Gastrocnemius medialis (tissue), 4 donors: ENCODE results near the gene EBLN1.

ENCODE experiments used
- CTCF ChIP-seq, 5 experiments: fragments of 450-650 bp in 3 of 5; fragments of 200-600 bp in 2 of 5; sonication (generic) in 2 of 5; IDR thresholded peaks in 4 of 5; conservative IDR thresholded peaks in 1 of 5; 1 replicate in 4 of 5; 2 replicates in 1 of 5; pipeline ENCODE4 v1.5.1; 2016 to 2019; ENCODE audit warnings: antibody characterized with exemption in 5 of 5, mild to moderate bottlenecking in 3 of 5, moderate library complexity in 3 of 5
- POLR2A ChIP-seq, 2 donors: fragments of 450-650 bp; IDR thresholded peaks; one replicate each; pipeline ENCODE4 v1.6.1; 2017; ENCODE audit warnings: antibody characterized with exemption in 2 of 2, mild to moderate bottlenecking in 2 of 2, moderate library complexity in 2 of 2

DNA sequence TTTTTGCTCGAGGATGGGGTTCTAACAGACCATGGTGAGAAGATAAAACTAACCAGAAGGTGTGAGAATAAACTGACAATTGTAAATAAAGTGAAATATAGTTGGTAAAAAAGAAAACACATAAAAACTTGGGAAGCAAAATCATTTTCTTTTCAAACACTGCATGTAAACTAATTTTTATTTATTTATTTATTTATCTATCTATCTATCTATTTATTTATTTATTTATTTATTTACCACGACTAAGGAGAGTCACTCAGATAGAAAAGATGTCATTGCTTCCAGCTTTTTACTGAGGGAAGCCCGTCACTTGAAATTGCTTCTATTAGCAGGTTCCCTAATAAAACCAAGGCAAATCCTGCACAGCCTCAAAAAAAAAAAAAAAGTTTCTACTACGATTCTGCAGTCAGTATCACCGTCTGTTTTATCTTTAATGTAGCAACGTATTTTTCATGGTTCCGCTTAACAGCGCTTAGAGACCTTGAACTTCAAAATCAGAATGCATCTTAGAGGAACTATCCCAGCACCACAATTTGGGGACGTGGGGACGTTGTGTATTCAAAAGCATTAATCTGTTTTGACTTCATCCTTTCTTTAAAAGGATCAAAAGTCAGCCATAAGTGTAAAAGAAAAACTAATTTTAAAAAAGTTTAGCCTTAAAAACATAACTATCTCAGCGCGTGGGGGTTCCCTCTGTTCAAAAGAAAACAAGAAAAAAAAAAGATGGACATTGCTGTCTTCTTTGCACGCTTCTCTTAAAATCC is 33.3 kb upstream of the EBLN1 start:
- TF ChIP-seq POLR2A (IDR thresholded peaks at IDR 0.05): no peak
- no peak for TF ChIP-seq CTCF (IDR thresholded peaks at IDR 0.05 in 4 of 5, conservative IDR thresholded peaks at IDR 0.05 in 1 of 5)
